HUES48 (cell line): ENCODE measurements around the gene TEX50.
"Not testable (repeated sequence)": the region's sequence is repeated elsewhere in the genome, so short reads cannot be mapped to it uniquely, and the experiment has no call there.

Source experiments
- H3K27ac ChIP-seq: one replicate; pipeline ENCODE4 v1.7.0; 2013; ENCODE audit warnings: low read depth, low read length, inconsistent platforms
- H3K27me3 ChIP-seq: 2 replicates; pipeline ENCODE4 v1.6.1; 2013; ENCODE audit warnings: mild to moderate bottlenecking, low read length; ENCODE audit not compliant: control insufficient read depth, insufficient read depth
- H3K36me3 ChIP-seq: 2 replicates; pipeline ENCODE4 v1.6.1; 2013; ENCODE audit warnings: low read length; ENCODE audit not compliant: control insufficient read depth, insufficient read depth
- H3K4me1 ChIP-seq: 2 replicates; pipeline ENCODE4 v1.6.1; 2013; ENCODE audit warnings: mild to moderate bottlenecking, low read length; ENCODE audit not compliant: control insufficient read depth, insufficient read depth
- H3K4me3 ChIP-seq: 2 replicates; pipeline ENCODE4 v1.5.1; 2013; ENCODE audit warnings: mild to moderate bottlenecking, low read depth, low read length
- H3K9ac ChIP-seq: 2 replicates; pipeline ENCODE4 v1.6.1; 2013; ENCODE audit warnings: mild to moderate bottlenecking, low read depth, low read length, moderate library complexity
- H3K9me3 ChIP-seq: 2 replicates; pipeline ENCODE4 v1.6.1; 2013; ENCODE audit warnings: low read length; ENCODE audit not compliant: control insufficient read depth, insufficient read depth

The TEX50 gene

GRCh38 chr1:173666646-173667045 is 31.5 kb downstream of the TEX50 start:
- H3K36me3 ChIP-seq, result no peaks in the 10 kb centered on the region
- H3K27me3 ChIP-seq, result peaks cover 6% of the 10 kb centered on the region; the same call in 1 of the 2 replicates
- no peaks in the 10 kb centered on the region for H3K9me3 ChIP-seq
- no peak overlapping the region for H3K27ac ChIP-seq
- H3K9ac ChIP-seq, result no peak overlapping the region
- no peak overlapping the region for H3K4me3 ChIP-seq
- H3K4me1 ChIP-seq, result peaks cover 7% of the 10 kb centered on the region

GRCh38 chr1:173669491-173669941 is 34.4 kb downstream of the TEX50 start, which contains the start of gene ANKRD45:
Gene ANKRD45, minus strand, starts transcription at chr1:173669851. Its CDS starts 10,433 bp downstream, at chr1:173659418.
- Histone ChIP-seq H3K27ac (no peak within 1 kb of the TSS), H3K9ac (peak within 1 kb of the TSS; percentile 57), H3K27me3 (peaks cover 6% of the 10 kb centered on the region; the same call in 1 of the 2 replicates)

GRCh38 chr1:173674496-173674895 is 39.4 kb downstream of the TEX50 start:
- not testable (repeated sequence) for H3K4me3 ChIP-seq, H3K36me3 ChIP-seq, H3K27ac ChIP-seq, H3K9me3 ChIP-seq, H3K4me1 ChIP-seq, H3K27me3 ChIP-seq, H3K9ac ChIP-seq

More at GRCh38 chr1:173669491-173669941, 34.4 kb downstream of the TEX50 start, which contains the start of gene ANKRD45:
- Histone ChIP-seq H3K4me1 (peaks cover 7% of the 10 kb centered on the region), H3K36me3 (no peaks in the 10 kb centered on the region), H3K4me3 (peak within 1 kb of the TSS; percentile 80), H3K9me3 (no peaks in the 10 kb centered on the region)

- not testable (repeated sequence) for H3K9ac ChIP-seq, H3K4me3 ChIP-seq, H3K9me3 ChIP-seq, H3K27me3 ChIP-seq, H3K27ac ChIP-seq, H3K36me3 ChIP-seq
- H3K4me1 ChIP-seq, result peaks cover 16% of the 10 kb centered on the region
These were observed 45.0 kb downstream of the TEX50 start for GRCh38 chr1:173680152-173680551.

- Histone ChIP-seq H3K9ac (peak overlapping the region; percentile 2; the same call in 1 of the 2 replicates), H3K4me1 (peaks cover 16% of the 10 kb centered on the region), H3K27me3 (no peaks in the 10 kb centered on the region), H3K27ac (peak overlapping the region; percentile 4), H3K9me3 (no peaks in the 10 kb centered on the region), H3K4me3 (peak overlapping the region; percentile 14; the same call in 1 of the 2 replicates), H3K36me3 (no peaks in the 10 kb centered on the region)
These were observed 47.0 kb downstream of the TEX50 start for GRCh38 chr1:173682184-173682583.

- not testable (repeated sequence) for H3K27me3 ChIP-seq, H3K9ac ChIP-seq
- H3K4me1 ChIP-seq, result peaks cover 26% of the 10 kb centered on the region
These were observed 48.7 kb downstream of the TEX50 start for GRCh38 chr1:173683838-173684237.

GRCh38 chr1:173685121-173685520 is 50.0 kb downstream of the TEX50 start:
- H3K27me3 ChIP-seq, H3K9ac ChIP-seq, H3K36me3 ChIP-seq, H3K4me3 ChIP-seq, H3K27ac ChIP-seq, H3K9me3 ChIP-seq: not testable (repeated sequence)
- H3K4me1 ChIP-seq, result peaks cover 26% of the 10 kb centered on the region

More at GRCh38 chr1:173683838-173684237, 48.7 kb downstream of the TEX50 start:
- H3K36me3 ChIP-seq, H3K4me3 ChIP-seq, H3K27ac ChIP-seq, H3K9me3 ChIP-seq: not testable (repeated sequence)
